ENCODE data around the gene YWHAH. TPM values are rescaled to one million over a fixed set of nuclear protein-coding genes. Genes with fewer than 3 reads are reported as not detected.
A peak's percentile ranks its signal among the peaks of the same experiment; 100 is the strongest.

YWHAH gene
- total RNA-seq, 4 donors from 2014 or later: 58.8 to 76.9 (median 75.2) TPM

GRCh38 chr22:31991102-31991839 lies 46.9 kb downstream of the YWHAH start:
- no peaks in the 10 kb centered on the region for H3K27me3 ChIP-seq
- H3K4me1 ChIP-seq: peaks cover 0 to 3% (median 0%) of the 10 kb centered on the region in 4 donors
- DNase-seq: no peak
- H3K36me3 ChIP-seq: no peaks in the 10 kb centered on the region
- no peak for TF ChIP-seq POLR2A (IDR thresholded peaks at IDR 0.05)
- TF ChIP-seq, protein P1, sequence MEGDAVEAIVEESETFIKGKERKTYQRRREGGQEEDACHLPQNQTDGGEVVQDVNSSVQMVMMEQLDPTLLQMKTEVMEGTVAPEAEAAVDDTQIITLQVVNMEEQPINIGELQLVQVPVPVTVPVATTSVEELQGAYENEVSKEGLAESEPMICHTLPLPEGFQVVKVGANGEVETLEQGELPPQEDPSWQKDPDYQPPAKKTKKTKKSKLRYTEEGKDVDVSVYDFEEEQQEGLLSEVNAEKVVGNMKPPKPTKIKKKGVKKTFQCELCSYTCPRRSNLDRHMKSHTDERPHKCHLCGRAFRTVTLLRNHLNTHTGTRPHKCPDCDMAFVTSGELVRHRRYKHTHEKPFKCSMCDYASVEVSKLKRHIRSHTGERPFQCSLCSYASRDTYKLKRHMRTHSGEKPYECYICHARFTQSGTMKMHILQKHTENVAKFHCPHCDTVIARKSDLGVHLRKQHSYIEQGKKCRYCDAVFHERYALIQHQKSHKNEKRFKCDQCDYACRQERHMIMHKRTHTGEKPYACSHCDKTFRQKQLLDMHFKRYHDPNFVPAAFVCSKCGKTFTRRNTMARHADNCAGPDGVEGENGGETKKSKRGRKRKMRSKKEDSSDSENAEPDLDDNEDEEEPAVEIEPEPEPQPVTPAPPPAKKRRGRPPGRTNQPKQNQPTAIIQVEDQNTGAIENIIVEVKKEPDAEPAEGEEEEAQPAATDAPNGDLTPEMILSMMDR (IDR thresholded peaks at IDR 0.05): no peak
- no peak overlapping the region for H3K4me3 ChIP-seq
- H3K9me3 ChIP-seq: no peaks in the 10 kb centered on the region
- no peak overlapping the region for H3K27ac ChIP-seq

DNA sequence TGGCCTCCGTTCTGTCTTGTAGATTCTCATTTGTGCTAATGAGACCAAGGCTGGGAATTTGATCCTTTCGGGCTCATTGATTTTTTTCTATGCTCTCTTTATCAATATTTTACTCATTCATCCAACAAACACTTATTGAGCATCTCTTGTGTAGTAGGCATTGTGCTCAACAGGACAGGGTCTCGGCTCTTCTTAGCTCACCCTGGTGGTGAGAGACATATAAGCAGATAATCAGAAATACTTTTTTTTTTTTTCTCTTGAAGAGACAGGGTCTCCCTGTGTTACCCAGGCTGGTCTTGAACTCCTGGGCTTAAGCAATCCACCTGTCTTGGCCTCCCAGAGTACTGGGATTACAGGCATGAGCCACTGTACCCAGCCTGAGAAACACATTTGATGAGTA lies 50.7 kb downstream of the YWHAH start:
- DNase-seq: no peak
- Histone ChIP-seq H3K4me1 (peaks cover 0 to 4% (median 2%) of the 10 kb centered on the region in 4 donors), H3K27ac (no peak overlapping the region), H3K36me3 (no peaks in the 10 kb centered on the region), H3K9me3 (no peaks in the 10 kb centered on the region), H3K27me3 (no peaks in the 10 kb centered on the region), H3K4me3 (no peak overlapping the region)
- TF ChIP-seq POLR2A (IDR thresholded peaks at IDR 0.05): no peak
- TF ChIP-seq, protein P1 (IDR thresholded peaks at IDR 0.05): peak in 1 of 6 experiments; percentile 11

- no peak overlapping the region for H3K4me3 ChIP-seq
- no peak for TF ChIP-seq POLR2A (IDR thresholded peaks at IDR 0.05)
- TF ChIP-seq, protein P1 (IDR thresholded peaks at IDR 0.05): no peak
- no peaks in the 10 kb centered on the region for H3K9me3 ChIP-seq
- H3K27ac ChIP-seq: no peak overlapping the region
- H3K36me3 ChIP-seq: no peaks in the 10 kb centered on the region
- H3K27me3 ChIP-seq: no peaks in the 10 kb centered on the region
- DNase-seq: no peak
- H3K4me1 ChIP-seq: peaks cover 0 to 4% (median 2%) of the 10 kb centered on the region in 4 donors
These were observed 51.5 kb downstream of the YWHAH start for GRCh38 chr22:31995807-31996206.

DNA sequence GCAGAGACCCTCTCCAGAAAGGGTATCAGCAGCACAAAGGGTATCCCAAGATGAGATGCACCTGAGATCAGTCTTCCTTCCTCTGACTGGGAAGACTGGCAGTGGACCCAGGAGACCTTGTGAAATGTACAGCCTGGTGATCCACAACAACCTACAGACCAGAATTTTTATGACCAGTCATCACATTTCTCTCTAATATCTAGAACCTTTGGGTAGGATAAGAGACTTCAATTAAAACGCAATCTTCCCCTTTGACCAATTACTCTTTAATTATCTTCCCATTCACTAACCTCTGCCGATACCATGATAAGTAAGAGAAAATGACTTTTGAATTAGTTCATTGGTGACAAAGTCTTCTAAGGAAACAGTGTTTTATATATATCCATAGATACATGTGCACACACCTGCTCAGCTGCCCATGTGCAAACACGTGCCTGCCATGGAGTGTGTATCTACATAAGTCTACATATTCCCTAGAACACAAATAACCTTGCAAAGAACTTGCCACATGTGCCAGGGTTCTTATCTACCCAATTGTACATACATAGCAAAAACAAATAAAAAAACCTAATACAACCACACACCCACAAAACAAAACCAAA lies 54.5 kb downstream of the YWHAH start:
- DNase-seq: peak in 2 of 3 donors; percentile 77 to 80
- H3K36me3 ChIP-seq: no peaks in the 10 kb centered on the region
- H3K27me3 ChIP-seq: no peaks in the 10 kb centered on the region
- H3K9me3 ChIP-seq: no peaks in the 10 kb centered on the region
- H3K4me3 ChIP-seq: no peak overlapping the region
- H3K4me1 ChIP-seq: peaks cover 0 to 4% (median 0%) of the 10 kb centered on the region in 4 donors
- TF ChIP-seq POLR2A (IDR thresholded peaks at IDR 0.05): no peak
- TF ChIP-seq, protein P1 (IDR thresholded peaks at IDR 0.05): no peak
- peak overlapping the region in 2 of 4 donors; percentile 68 to 76 for H3K27ac ChIP-seq

DNA sequence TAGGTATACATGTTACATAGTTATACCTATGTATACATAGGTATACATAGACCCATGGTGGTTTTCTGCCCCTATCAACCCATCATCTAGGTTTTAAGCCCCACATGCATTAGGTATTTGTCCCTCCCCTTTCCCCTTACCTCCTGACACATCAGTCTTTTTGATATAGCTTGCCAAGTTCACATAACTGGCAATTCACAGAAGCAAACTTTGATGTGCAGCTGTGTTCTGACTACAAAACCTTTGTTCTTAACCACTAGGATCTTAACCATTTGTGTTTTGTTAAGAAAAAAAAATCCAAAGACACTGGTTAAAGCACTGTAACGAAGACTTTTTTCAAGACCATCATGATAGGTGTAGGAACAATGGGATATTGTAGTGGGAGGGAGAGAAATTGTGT lies 55.8 kb downstream of the YWHAH start:
- TF ChIP-seq, protein P1 (IDR thresholded peaks at IDR 0.05): no peak
- TF ChIP-seq POLR2A (IDR thresholded peaks at IDR 0.05): no peak
- no peak for DNase-seq
- Histone ChIP-seq H3K4me1 (peaks cover 0 to 4% (median 0%) of the 10 kb centered on the region in 4 donors), H3K9me3 (no peaks in the 10 kb centered on the region), H3K27ac (no peak overlapping the region), H3K36me3 (no peaks in the 10 kb centered on the region), H3K27me3 (no peaks in the 10 kb centered on the region), H3K4me3 (no peak overlapping the region)

Data from Peyer's patch (tissue), 4 donors.